ENCODE data around the gene HSF2. TPM values are rescaled to one million over a fixed set of nuclear protein-coding genes. Genes with fewer than 3 reads are reported as not detected.

Gene HSF2
- total RNA-seq, 4 donors from 2014 or later, result 6.0 to 20.5 (median 9.9) TPM

DNA sequence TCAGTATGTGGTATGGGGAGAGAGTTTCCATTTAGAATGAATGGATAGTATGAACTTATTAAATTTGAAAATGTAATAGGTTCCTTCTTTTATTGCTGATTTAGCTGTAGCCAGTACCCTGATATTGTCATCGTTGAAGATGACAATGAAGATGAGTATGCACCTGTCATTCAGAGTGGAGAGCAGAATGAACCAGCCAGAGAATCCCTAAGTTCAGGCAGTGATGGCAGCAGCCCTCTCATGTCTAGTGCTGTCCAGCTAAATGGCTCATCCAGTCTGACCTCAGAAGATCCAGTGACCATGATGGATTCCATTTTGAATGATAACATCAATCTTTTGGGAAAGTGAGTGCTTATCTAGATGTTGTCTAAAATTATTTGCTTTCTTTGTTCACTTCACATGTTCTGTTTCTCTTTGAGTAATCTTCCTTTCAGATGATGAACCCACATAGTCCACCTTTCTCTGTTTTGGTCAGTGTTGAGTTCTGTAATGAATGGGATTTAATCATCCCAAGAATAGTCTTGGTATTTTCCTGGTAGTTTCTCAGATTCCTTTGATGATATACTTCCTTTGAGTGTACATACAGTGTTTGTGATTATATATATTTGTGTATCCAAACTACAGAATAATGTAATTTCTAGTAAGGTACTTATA is 23.3 kb downstream of the HSF2 start:
- Histone ChIP-seq H3K27me3 (no peaks in the 10 kb centered on the region), H3K4me1 (no peaks in the 10 kb centered on the region), H3K4me3 (no peak overlapping the region), H3K27ac (no peak overlapping the region), H3K9me3 (no peaks in the 10 kb centered on the region), H3K36me3 (peaks cover 0 to 26% (median 10%) of the 10 kb centered on the region in 4 donors)
- TF ChIP-seq EP300 (IDR thresholded peaks at IDR 0.05; ENCODE audit: low read depth) (no peak), POLR2A (IDR thresholded peaks at IDR 0.05) (no peak)
- no peak for DNase-seq
- intact Hi-C loops (cut with DNase I; ENCODE audit: low total_unique reads) (no loop called here), in situ Hi-C loops (cut with MboI; ENCODE audit: low pct_ligation_motif_present in 1 of 4, low pct_unique_long_range_greater_than_20kb in 1 of 4, low sequenced_read_pairs in 3 of 4) (no loop called here)
- 78 to 100% methylated on average over 1 of the region's 1 CpG for WGBS, 2 donors (ENCODE audit: low coverage in 1 of 2)

DNA sequence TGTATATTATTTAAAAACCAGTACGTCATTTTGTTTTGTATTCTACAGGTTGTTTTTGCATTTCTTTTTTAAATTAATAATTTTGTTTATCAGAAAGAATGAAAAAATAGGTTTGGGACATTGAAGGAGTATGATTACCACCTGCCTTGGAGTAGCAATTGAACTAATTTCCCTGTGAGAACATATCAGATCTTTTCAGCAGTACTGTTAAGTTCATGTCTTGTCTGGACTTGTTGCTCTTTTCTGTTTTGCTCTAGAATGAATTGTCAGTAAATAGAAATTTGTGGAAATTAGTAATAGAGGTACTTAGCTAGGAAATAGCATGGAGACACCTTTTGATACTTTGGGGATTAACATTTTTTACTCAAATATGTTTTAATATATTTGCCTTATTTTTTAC is 24.3 kb downstream of the HSF2 start:
- in situ Hi-C loops (cut with MboI; ENCODE audit: low pct_ligation_motif_present in 1 of 4, low pct_unique_long_range_greater_than_20kb in 1 of 4, low sequenced_read_pairs in 3 of 4), result no loop called here
- H3K36me3 ChIP-seq, result peaks cover 0 to 26% (median 10%) of the 10 kb centered on the region in 4 donors
- intact Hi-C loops (cut with DNase I; ENCODE audit: low total_unique reads), result no loop called here
- H3K4me3 ChIP-seq, result no peak overlapping the region
- no peaks in the 10 kb centered on the region for H3K4me1 ChIP-seq
- H3K27ac ChIP-seq, result no peak overlapping the region
- H3K27me3 ChIP-seq, result no peaks in the 10 kb centered on the region
- TF ChIP-seq, protein P1, sequence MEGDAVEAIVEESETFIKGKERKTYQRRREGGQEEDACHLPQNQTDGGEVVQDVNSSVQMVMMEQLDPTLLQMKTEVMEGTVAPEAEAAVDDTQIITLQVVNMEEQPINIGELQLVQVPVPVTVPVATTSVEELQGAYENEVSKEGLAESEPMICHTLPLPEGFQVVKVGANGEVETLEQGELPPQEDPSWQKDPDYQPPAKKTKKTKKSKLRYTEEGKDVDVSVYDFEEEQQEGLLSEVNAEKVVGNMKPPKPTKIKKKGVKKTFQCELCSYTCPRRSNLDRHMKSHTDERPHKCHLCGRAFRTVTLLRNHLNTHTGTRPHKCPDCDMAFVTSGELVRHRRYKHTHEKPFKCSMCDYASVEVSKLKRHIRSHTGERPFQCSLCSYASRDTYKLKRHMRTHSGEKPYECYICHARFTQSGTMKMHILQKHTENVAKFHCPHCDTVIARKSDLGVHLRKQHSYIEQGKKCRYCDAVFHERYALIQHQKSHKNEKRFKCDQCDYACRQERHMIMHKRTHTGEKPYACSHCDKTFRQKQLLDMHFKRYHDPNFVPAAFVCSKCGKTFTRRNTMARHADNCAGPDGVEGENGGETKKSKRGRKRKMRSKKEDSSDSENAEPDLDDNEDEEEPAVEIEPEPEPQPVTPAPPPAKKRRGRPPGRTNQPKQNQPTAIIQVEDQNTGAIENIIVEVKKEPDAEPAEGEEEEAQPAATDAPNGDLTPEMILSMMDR (IDR thresholded peaks at IDR 0.05), result no peak
- TF ChIP-seq EP300 (IDR thresholded peaks at IDR 0.05; ENCODE audit: low read depth) (no peak), POLR2AphosphoS5 (IDR thresholded peaks at IDR 0.05) (no peak)
- WGBS, 2 donors (ENCODE audit: low coverage in 1 of 2), result 83 to 90% methylated on average over 1 of the region's 1 CpG
- no peaks in the 10 kb centered on the region for H3K9me3 ChIP-seq
- DNase-seq, result no peak

DNA sequence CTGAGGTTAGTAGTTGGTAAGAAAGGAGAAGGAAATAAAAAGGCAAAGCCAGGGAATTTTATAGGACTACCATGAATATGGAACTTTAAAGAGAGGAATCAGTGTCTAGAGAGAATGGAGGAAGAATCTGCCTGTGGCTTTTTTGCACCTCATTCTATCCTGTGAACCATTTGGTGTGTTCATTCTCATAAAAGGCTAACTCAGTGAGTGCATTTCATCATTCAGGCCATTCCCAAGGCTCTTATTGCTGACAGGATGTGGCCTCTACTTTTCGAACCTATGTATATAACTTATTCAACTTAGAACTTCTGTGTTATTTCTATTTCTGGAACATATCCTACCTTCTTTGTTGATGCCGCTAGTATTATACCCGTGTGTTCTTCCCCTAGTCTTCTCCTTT is 27.1 kb downstream of the HSF2 start:
- Histone ChIP-seq H3K4me1 (no peaks in the 10 kb centered on the region), H3K36me3 (peaks cover 0 to 31% (median 12%) of the 10 kb centered on the region in 4 donors), H3K27me3 (no peaks in the 10 kb centered on the region), H3K4me3 (no peak overlapping the region), H3K27ac (no peak overlapping the region), H3K9me3 (no peaks in the 10 kb centered on the region)
- TF ChIP-seq POLR2AphosphoS5 (IDR thresholded peaks at IDR 0.05) (no peak), POLR2A (IDR thresholded peaks at IDR 0.05) (no peak), EP300 (IDR thresholded peaks at IDR 0.05; ENCODE audit: low read depth) (no peak)
- TF ChIP-seq, protein P1 (IDR thresholded peaks at IDR 0.05), result no peak
- 94% methylated on average over 2 to 3 of the region's 3 CpGs for WGBS, 2 donors (ENCODE audit: low coverage in 1 of 2)
- no peak for DNase-seq
- in situ Hi-C loops (cut with MboI; ENCODE audit: low pct_ligation_motif_present in 1 of 4, low pct_unique_long_range_greater_than_20kb in 1 of 4, low sequenced_read_pairs in 3 of 4) (no loop called here), intact Hi-C loops (cut with DNase I; ENCODE audit: low total_unique reads) (no loop called here)

DNA sequence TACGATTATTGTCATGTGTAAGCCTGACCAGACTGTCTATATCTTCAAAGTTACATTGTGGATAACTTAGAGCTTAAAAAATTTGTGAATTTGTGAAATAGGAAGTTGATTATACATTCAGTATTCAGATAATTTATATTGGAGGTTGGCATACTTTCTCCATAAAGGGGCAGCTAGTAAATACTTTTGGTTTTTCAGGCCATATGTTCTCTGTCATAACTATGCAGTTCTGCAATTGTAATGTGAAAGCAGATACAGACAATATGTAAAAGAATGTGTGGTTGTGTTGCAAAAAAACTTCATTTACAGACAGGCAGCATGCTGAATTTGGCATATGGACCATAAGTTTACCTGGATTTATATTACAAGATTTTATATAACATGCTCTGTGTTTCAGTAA is 29.3 kb downstream of the HSF2 start:
- WGBS, 2 donors (ENCODE audit: low coverage in 1 of 2), result 93 to 98% methylated on average over 1 of the region's 1 CpG
- intact Hi-C loops (cut with DNase I; ENCODE audit: low total_unique reads), result no loop called here

More for the DNA sequence above, 29.3 kb downstream of the HSF2 start:
- H3K4me3 ChIP-seq, result no peak overlapping the region
- H3K27me3 ChIP-seq, result no peaks in the 10 kb centered on the region
- TF ChIP-seq, protein P1 (IDR thresholded peaks at IDR 0.05), result no peak
- TF ChIP-seq POLR2A (IDR thresholded peaks at IDR 0.05), result no peak
- no peak for TF ChIP-seq POLR2AphosphoS5 (IDR thresholded peaks at IDR 0.05)
- no peak for TF ChIP-seq EP300 (IDR thresholded peaks at IDR 0.05; ENCODE audit: low read depth)
- H3K4me1 ChIP-seq, result no peaks in the 10 kb centered on the region
- in situ Hi-C loops (cut with MboI; ENCODE audit: low pct_ligation_motif_present in 1 of 4, low pct_unique_long_range_greater_than_20kb in 1 of 4, low sequenced_read_pairs in 3 of 4), result no loop called here
- no peak overlapping the region for H3K27ac ChIP-seq
- no peak for DNase-seq
- H3K36me3 ChIP-seq, result peaks cover 0 to 31% (median 12%) of the 10 kb centered on the region in 4 donors
- H3K9me3 ChIP-seq, result no peaks in the 10 kb centered on the region

Data from transverse colon (tissue), 4 donors.